GM12801 (cell line): Measurements from ENCODE around the gene PLEKHB1.

Experiments
- TF ChIP-seq, protein P1 (sequence below): IDR thresholded peaks from one replicate; pipeline ENCODE4 v1.5.1; 2011; ENCODE audit warnings: control low read depth; ENCODE audit not compliant: insufficient read length; ENCODE audit errors: extremely low read depth

PLEKHB1 gene, protein sequence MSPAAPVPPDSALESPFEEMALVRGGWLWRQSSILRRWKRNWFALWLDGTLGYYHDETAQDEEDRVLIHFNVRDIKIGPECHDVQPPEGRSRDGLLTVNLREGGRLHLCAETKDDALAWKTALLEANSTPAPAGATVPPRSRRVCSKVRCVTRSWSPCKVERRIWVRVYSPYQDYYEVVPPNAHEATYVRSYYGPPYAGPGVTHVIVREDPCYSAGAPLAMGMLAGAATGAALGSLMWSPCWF

DNA sequence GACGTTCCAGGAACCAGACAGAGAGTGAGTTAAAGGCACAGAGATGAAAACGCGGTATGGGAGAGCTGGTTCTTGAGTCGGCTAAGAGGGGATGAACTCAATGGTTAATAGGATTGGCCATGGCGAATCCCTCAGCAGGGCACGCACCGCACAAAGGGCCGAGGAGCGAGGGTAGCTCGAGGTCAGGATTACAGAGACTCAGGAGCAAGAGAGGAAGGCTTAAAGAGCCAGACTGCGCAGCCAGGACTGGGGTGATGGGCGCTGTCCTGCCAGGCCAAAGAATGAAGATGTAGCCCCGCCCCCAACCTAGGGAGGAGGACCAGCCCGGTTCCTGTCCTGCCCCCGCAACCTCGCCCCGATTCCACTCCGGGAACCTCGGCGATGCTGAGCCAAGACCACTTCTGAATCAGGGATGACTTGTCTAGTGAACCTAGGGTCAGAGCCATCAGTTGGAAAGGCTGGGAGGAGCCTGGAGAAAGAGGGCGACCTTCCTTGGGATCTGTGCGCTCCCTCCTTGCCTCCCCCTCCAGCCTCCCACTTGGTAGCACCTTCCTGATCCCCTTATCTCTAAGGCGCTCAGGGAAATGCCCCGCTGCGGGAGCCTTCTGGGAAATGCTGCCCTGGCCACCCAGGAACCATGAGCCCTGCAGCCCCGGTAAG lies at the start of gene PLEKHB1:
TSS of gene PLEKHB1 (plus strand) at position 610 of the 660 bp plus-strand sequence. CDS start at position 638, 28 bp downstream.
- TF ChIP-seq, protein P1, sequence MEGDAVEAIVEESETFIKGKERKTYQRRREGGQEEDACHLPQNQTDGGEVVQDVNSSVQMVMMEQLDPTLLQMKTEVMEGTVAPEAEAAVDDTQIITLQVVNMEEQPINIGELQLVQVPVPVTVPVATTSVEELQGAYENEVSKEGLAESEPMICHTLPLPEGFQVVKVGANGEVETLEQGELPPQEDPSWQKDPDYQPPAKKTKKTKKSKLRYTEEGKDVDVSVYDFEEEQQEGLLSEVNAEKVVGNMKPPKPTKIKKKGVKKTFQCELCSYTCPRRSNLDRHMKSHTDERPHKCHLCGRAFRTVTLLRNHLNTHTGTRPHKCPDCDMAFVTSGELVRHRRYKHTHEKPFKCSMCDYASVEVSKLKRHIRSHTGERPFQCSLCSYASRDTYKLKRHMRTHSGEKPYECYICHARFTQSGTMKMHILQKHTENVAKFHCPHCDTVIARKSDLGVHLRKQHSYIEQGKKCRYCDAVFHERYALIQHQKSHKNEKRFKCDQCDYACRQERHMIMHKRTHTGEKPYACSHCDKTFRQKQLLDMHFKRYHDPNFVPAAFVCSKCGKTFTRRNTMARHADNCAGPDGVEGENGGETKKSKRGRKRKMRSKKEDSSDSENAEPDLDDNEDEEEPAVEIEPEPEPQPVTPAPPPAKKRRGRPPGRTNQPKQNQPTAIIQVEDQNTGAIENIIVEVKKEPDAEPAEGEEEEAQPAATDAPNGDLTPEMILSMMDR, result no peak

DNA sequence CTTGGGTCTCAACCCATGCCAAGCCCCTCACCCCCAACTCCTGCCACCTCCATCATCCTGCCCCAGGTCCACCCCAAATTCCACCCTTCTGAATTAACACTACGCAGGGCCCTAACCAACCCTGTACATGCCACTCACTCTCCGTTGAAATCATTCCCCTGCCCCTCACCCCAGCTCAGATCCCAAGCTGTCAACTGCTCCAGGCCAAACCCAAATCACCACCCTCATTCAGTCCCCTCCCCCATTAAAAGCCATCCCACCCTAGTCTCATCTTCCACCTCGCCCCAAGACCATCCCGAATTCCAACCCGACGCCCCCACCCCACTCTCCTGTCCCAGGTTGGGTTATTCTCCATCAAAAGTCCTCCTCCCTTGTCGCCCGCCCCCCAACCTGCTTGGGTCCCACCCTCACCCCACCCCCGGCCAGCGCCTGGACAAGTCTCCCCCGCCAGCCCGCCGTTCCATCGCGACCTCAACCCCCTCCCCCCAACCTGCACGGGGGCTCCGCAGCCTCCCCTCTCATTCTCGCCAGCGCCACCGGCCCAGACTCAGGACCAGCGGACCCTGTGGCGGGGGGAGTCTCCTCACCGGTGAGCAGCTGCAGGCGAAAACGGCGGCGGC lies 48.9 kb upstream of the PLEKHB1 start:
- TF ChIP-seq, protein P1, result no peak

DNA sequence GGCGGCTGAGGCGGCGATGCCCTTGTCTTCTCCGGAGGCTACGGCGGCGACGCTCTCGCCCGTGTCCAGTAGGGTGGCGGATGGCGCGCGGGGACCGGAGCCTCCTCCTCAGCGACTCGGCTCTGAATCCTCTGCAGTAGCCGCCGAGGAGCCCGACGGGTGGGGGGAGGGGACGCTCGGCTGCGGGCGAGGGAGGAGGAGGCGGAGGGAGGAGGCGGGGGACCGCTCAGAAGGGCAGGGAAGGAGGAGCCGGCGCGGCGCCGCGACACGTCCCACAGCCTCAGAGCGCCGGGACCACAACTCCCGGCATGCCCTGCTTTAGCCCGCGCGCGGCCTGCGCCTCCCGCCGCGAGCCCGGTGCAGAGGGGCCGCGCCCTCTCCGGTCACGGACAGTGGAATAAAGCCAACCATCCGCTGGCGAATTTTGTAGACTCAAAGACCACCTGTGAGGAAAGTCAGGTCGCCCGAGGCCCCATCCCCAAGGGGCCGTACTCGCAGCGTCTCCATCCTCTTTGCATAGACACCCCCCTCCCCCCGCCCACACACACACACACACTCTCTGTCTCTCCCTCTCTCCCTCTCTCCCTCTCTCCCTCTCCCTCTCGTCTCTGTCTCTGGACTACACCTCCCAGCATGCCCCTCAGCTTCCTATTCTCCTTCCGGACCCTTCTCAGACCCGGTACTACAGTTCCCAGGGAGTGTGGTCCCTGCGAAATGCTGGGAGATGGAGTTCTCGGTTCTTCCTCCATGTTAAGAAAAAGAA lies 48.2 kb upstream of the PLEKHB1 start, which contains the start of gene FAM168A:
TSS of gene FAM168A (minus strand) at position 157 of the 763 bp plus-strand sequence. CDS start 129,638 bp downstream, outside the sequence.
- TF ChIP-seq, protein P1, result no peak

DNA sequence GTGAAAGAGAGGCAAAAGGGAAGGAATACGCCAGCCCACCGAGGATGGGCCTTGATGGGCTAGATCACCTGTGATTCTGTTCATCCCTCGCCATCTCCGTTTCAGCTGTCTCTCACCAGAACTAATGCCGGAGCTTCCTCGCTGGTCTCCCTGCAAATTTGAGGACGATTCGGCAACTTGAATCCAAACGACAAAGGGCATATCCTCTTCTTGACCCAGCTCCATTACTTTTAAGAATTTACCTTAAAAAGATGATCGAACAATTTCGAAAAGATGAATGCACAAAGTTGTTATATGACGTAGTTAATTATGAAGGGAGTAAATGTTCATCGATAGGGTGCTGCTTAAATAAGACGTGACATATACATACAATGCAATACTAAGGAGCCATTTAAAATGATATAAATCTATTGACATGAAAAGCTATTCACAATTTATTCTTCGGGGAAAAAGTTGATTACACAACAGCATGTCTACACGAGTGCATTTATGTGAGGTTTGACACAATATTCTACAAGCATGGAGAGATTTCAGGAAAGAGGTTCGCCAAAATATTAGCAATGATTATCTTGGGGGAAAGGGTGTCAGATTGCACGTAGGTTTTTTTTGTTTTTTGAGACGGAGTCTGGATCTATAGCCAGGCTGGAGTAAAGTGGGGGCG lies 47.5 kb upstream of the PLEKHB1 start:
- TF ChIP-seq, protein P1, result no peak

DNA sequence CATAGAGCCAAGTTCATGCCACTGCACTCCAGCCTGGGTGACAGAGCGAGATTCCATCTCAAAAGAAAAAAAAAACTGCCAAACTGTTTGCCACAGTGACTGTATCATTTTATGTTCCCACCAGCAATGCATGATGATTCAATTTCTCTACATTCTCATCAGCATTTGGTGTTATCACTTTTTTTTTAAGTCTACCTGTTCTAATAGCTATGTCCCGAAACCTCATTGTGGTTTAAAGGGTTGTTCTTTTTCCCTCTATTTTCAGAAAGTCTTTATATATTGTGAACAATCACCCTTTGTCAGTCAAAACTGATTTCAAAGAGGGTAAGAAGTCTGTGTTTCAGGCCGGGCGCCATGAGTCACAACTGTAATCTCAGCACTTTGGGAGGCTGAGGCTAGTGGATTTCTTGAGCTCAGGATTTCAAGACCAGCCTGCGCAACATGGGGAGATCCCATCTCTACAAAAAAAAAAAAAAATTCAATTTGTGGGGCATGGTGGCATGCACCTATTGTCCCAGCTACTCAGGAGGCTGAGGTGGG lies 33.7 kb upstream of the PLEKHB1 start:
- TF ChIP-seq, protein P1, result no peak

DNA sequence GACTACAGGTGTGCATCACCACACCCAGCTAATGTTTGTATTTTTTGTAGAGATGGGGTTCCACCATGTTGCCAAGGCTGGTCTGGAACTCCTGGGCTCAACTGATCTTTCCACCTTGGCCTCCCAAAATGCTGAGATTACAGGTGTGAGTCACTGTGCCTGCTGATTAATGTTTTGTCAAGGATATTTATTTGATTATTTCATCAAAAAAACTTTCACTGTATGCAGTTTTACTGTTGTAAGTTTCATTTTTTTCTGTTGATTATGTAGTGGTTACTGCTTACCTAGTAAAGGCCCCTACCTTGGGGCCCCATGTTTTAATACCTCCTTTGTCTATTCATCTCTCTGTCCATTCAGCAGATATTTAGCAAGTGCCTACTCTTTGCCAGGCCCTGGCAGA lies 31.8 kb upstream of the PLEKHB1 start:
- TF ChIP-seq, protein P1, result no peak
